Esophagus squamous epithelium (tissue), 5 donors: Measurements from ENCODE around the gene SLC25A11. TPM values are rescaled to one million over a fixed set of nuclear protein-coding genes. Genes with fewer than 3 reads are reported as not detected.

Source experiments
- DNase-seq: peaks from one replicate; lab custom pipeline; 2025; lab: John Stamatoyannopoulos, UW
- H3K27ac ChIP-seq, 4 donors: fragments of 200-600 bp; sonication (generic); one replicate each; pipeline ENCODE4 v1.5.1; 2016 to 2019; ENCODE audit warnings: mild to moderate bottlenecking in 1 of 4
- H3K27me3 ChIP-seq, 4 donors: fragments of 200-600 bp; sonication (generic); 1 replicate in 3 of 4; 2 replicates in 1 of 4; pipeline versions ENCODE4 v1.5.1 to v1.6.0; 2017 to 2021; ENCODE audit warnings: antibody characterized with exemption in 1 of 4
- H3K36me3 ChIP-seq, 3 donors: fragments of 200-600 bp; sonication (generic); one replicate each; pipeline ENCODE4 v1.5.1; 2016 to 2019
- H3K4me1 ChIP-seq, 3 donors: fragments of 200-600 bp; sonication (generic); one replicate each; pipeline ENCODE4 v1.5.1; 2017 to 2019
- H3K4me3 ChIP-seq, 4 donors: fragments of 200-600 bp; sonication (generic); 1 replicate in 3 of 4; 2 replicates in 1 of 4; pipeline ENCODE4 v1.5.1; 2016 to 2019; ENCODE audit warnings: mild to moderate bottlenecking in 2 of 4, moderate library complexity in 1 of 4
- H3K9me3 ChIP-seq, 3 donors: fragments of 200-600 bp; sonication (generic); one replicate each; pipeline ENCODE4 v1.5.1; 2016 to 2019
- CTCF ChIP-seq, 6 experiments: fragments of 450-650 bp in 4 of 6; fragments of 200-600 bp in 2 of 6; sonication (generic) in 2 of 6; IDR thresholded peaks; one replicate each; pipeline ENCODE4 v1.5.1; 2016 to 2019; ENCODE audit warnings: antibody characterized with exemption in 6 of 6, mild to moderate bottlenecking in 4 of 6, moderate library complexity in 4 of 6
- POLR2A ChIP-seq, 4 donors: fragments of 450-650 bp; IDR thresholded peaks; one replicate each; pipeline ENCODE4 v1.6.1; 2017; ENCODE audit warnings: antibody characterized with exemption in 4 of 4, mild to moderate bottlenecking in 4 of 4, moderate library complexity in 3 of 4
- WGBS, 2 donors: methylation state at CpG; one replicate each; pipeline ENCODE4 v1.1.5; 2018; 5-methylcytosine and 5-hydroxymethylcytosine counted together
- intact Hi-C: fragments of 100-400 bp; cut with DNase I; formaldehyde crosslinking; loops from one replicate; pipeline ENCODE4 v1.15.0; 2022
- total RNA-seq, 4 donors: library from RNA; depleted of rRNA; stranded (reverse); fragments of >200 nt; gene quantifications; one replicate each; pipeline ENCODE4 v1.1.0, GENCODE V29; 2016
- donor health status: DM: yes; HTN: yes; CAD: no.

Gene SLC25A11
- total RNA-seq, 4 donors from 2014 or later, result 29.3 to 54.2 (median 42.2) TPM

- WGBS, 2 donors, result no CpG with 5 or more reads among the region's 34 CpGs
- Histone ChIP-seq H3K27ac (peak overlapping the region in 3 of 4 donors; percentile 37 to 58 (median 53)), H3K36me3 (peaks cover 22 to 46% (median 32%) of the 10 kb centered on the region in 3 donors), H3K4me3 (peak overlapping the region; percentile 24 to 74 (median 52)), H3K4me1 (peaks cover 23 to 51% (median 33%) of the 10 kb centered on the region in 3 donors), H3K9me3 (no peaks in the 10 kb centered on the region), H3K27me3 (peaks cover 0 to 20% (median 0%) of the 10 kb centered on the region in 4 donors)
- TF ChIP-seq CTCF (IDR thresholded peaks at IDR 0.05) (no peak), POLR2A (IDR thresholded peaks at IDR 0.05) (no peak)
- DNase-seq, result no peak
- intact Hi-C loops, result no loop called here
Observed at GRCh38 chr17:4898927-4899326, 40.9 kb downstream of the SLC25A11 start.

DNA sequence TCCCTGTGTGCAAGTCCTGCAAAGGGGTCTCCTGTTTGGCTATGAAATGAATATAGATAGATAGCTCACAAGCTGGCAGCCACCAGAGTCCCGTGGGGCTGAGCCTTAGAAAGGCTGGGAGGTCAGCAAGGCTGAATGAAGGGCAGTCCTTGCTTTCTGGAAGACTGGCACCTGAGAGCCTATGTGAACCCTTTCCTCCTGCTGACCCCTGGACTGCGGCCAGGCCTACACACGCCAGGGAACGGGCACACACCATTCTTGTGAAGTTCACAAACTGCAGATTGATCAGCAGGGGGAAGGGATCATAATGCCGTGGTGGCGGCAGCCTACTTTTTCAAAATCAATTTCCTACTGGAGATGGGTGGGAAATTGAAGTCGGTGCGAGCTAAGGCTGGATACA, 41.5 kb downstream of the SLC25A11 start:
- TF ChIP-seq CTCF (IDR thresholded peaks at IDR 0.05), result no peak
- TF ChIP-seq POLR2A (IDR thresholded peaks at IDR 0.05), result no peak
- peaks cover 28 to 52% (median 38%) of the 10 kb centered on the region in 3 donors for H3K36me3 ChIP-seq
- intact Hi-C loops, result no loop called here
- H3K27me3 ChIP-seq, result peaks cover 0 to 17% (median 0%) of the 10 kb centered on the region in 4 donors
- H3K9me3 ChIP-seq, result no peaks in the 10 kb centered on the region
- WGBS, 2 donors, result 73 to 92% methylated on average over 6 of the region's 8 CpGs
- peak overlapping the region in 1 of 4 donors; percentile 58 for H3K27ac ChIP-seq
- H3K4me1 ChIP-seq, result peaks cover 23 to 45% (median 29%) of the 10 kb centered on the region in 3 donors
- H3K4me3 ChIP-seq, result no peak overlapping the region
- no peak for DNase-seq

- Histone ChIP-seq H3K36me3 (peaks cover 33 to 58% (median 43%) of the 10 kb centered on the region in 3 donors), H3K4me3 (no peak overlapping the region), H3K9me3 (no peaks in the 10 kb centered on the region), H3K27me3 (peaks cover 0 to 17% (median 0%) of the 10 kb centered on the region in 4 donors), H3K27ac (no peak overlapping the region), H3K4me1 (peaks cover 20 to 39% (median 23%) of the 10 kb centered on the region in 3 donors)
- intact Hi-C loops, result no loop called here
- WGBS, 2 donors, result 68 to 100% methylated on average over 1 to 4 of the region's 5 CpGs
- no peak for DNase-seq
- TF ChIP-seq CTCF (IDR thresholded peaks at IDR 0.05) (no peak), POLR2A (IDR thresholded peaks at IDR 0.05) (no peak)
Observed at GRCh38 chr17:4897785-4898184, 42.1 kb downstream of the SLC25A11 start.

GRCh38 chr17:4897198-4897687, 42.6 kb downstream of the SLC25A11 start:
- Histone ChIP-seq H3K36me3 (peaks cover 39 to 63% (median 49%) of the 10 kb centered on the region in 3 donors), H3K27ac (no peak overlapping the region), H3K9me3 (no peaks in the 10 kb centered on the region), H3K4me1 (peaks cover 16 to 34% (median 22%) of the 10 kb centered on the region in 3 donors), H3K27me3 (peaks cover 0 to 17% (median 0%) of the 10 kb centered on the region in 4 donors), H3K4me3 (no peak overlapping the region)
- TF ChIP-seq CTCF (IDR thresholded peaks at IDR 0.05) (no peak), POLR2A (IDR thresholded peaks at IDR 0.05) (no peak)
- no peak for DNase-seq
- intact Hi-C loops, result no loop called here
- 64 to 74% methylated on average over 6 to 8 of the region's 10 CpGs for WGBS, 2 donors

DNA sequence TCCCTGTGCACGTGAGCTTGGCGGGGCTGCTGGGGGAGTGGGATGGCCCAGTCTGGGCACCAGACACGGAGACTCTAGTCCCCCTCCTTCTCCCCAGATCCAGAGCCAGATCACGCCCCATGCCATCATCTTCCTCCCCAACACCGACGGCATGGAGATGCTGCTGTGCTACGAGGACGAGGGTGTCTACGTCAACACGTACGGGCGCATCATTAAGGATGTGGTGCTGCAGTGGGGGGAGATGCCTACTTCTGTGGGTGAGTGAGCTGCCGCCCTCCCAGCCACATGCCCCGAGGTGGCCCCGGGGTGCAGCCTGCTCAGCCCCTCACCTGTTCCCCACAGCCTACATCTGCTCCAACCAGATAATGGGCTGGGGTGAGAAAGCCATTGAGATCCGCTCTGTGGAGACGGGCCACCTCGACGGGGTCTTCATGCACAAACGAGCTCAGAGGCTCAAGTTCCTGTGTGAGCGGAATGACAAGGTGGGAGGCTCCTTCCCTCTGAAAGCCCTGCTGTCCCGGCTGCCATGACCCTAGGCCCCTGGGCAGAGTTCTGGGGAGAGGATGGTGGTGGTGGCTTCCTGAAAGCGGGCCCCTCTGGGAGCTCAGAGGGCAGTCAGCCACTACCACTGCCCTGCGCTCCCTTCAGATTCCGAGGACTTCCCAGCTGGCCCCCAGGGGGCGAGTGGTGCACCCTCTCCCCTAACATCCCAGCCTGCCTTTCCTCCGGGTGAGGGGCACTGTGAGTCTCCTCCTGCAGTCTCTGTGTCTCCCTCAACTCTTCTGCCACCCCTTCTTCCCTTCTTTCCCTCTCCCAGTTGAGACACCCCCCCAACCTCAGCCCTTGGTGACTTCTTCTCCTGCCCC, 43.3 kb downstream of the SLC25A11 start:
- TF ChIP-seq POLR2A (IDR thresholded peaks at IDR 0.05) (no peak), CTCF (IDR thresholded peaks at IDR 0.05) (no peak)
- intact Hi-C loops, result no loop called here
- H3K27me3 ChIP-seq, result peaks cover 0 to 17% (median 0%) of the 10 kb centered on the region in 4 donors
- no peak overlapping the region for H3K27ac ChIP-seq
- H3K9me3 ChIP-seq, result no peaks in the 10 kb centered on the region
- peaks cover 45 to 70% (median 52%) of the 10 kb centered on the region in 3 donors for H3K36me3 ChIP-seq
- 83 to 84% methylated on average over 14 to 15 of the region's 27 CpGs for WGBS, 2 donors
- H3K4me1 ChIP-seq, result peaks cover 16 to 30% (median 22%) of the 10 kb centered on the region in 3 donors
- no peak overlapping the region for H3K4me3 ChIP-seq
- DNase-seq, result no peak
